NT2/D1 (cell line): ENCODE data around the gene UBE2G1.

Source experiments
- SUZ12 ChIP-seq: IDR thresholded peaks from 2 replicates; pipeline ENCODE4 v1.6.1; 2011; ENCODE audit not compliant: insufficient read length, insufficient read depth; ENCODE audit errors: extremely low read depth
- ZNF274 ChIP-seq: IDR thresholded peaks from 2 replicates; pipeline ENCODE4 v1.6.1; 2011; ENCODE audit warnings: mild to moderate bottlenecking, low read depth, low read length

DNA sequence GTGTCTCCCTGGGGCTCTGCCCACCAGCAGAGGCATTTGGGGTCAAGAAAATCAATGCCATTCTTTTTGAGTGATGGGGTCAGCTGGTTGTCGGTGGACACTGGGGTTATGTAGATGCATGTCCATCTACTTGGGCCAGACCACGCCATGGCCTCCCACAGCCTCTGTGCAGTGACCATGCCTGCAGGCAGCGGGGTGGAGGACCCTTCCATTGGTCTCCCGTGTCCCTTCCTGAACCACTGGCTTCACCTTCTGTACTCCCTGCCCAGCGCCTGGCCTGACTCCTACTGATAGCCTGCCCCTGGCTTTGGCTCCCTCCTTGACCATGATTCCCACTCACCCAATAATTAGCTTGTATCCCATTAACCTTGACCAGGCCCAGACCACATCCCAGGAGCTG is 39.2 kb upstream of the UBE2G1 start:
- TF ChIP-seq ZNF274 (no peak), SUZ12 (no peak)
